Brain microvascular endothelial cell (primary cell): ENCODE measurements around the gene STRADB.
A peak's percentile ranks its signal among the peaks of the same experiment; 100 is the strongest.

Experiments
- DNase-seq: peaks from one replicate; pipeline ENCODE4 v3.0.0-alpha.2; 2020
- H3K27ac ChIP-seq: fragments of 250-450 bp; sonication (Bioruptor Pico); 2 replicates; pipeline ENCODE4 v1.5.1; 2020; ENCODE audit warnings: mild to moderate bottlenecking, moderate library complexity
- H3K27me3 ChIP-seq: fragments of 250-450 bp; sonication (Bioruptor Pico); replicated peaks from 2 replicates; pipeline ENCODE4 v1.5.1; 2020; ENCODE audit warnings: mild to moderate bottlenecking
- H3K36me3 ChIP-seq: fragments of 250-450 bp; sonication (Bioruptor Pico); replicated peaks from 2 replicates; pipeline ENCODE4 v1.5.1; 2020; ENCODE audit warnings: mild to moderate bottlenecking
- H3K4me3 ChIP-seq: 2 replicates; pipeline ENCODE4 v1.5.1; 2011; ENCODE audit warnings: low read depth, mild to moderate bottlenecking, control low read depth, low read length, moderate library complexity
- CTCF ChIP-seq: IDR thresholded peaks from 2 replicates; pipeline ENCODE4 v1.5.1; 2011; ENCODE audit warnings: low read depth, mild to moderate bottlenecking, moderate library complexity, low read length, control low read depth, inconsistent platforms; ENCODE audit errors: missing control alignments
- in situ Hi-C: cut with HindIII; loops from 2 replicates; pipeline ENCODE4 v1.10.0; 2017; ENCODE audit warnings: low sequenced_read_pairs, low pct_ligation_motif_present

Gene STRADB

GRCh38 chr2:201452922-201453643 lies 1.5 kb downstream of the STRADB start:
- TF ChIP-seq CTCF = no peak
- in situ Hi-C loops = no loop called here
- H3K4me3 ChIP-seq = peak overlapping the region; percentile 90
- DNase-seq = no peak
- H3K27me3 ChIP-seq = no peaks in the 10 kb centered on the region
- H3K27ac ChIP-seq = no peak overlapping the region
- no peaks in the 10 kb centered on the region for H3K36me3 ChIP-seq

- Histone ChIP-seq H3K27ac (no peak overlapping the region), H3K4me3 (no peak overlapping the region), H3K36me3 (peaks cover 22% of the 10 kb centered on the region), H3K27me3 (no peaks in the 10 kb centered on the region)
- in situ Hi-C loops = no loop called here
- no peak for TF ChIP-seq CTCF
- no peak for DNase-seq
Observed at GRCh38 chr2:201458381-201458780, 6.8 kb downstream of the STRADB start.

- Histone ChIP-seq H3K36me3 (peaks cover 29% of the 10 kb centered on the region), H3K4me3 (no peak overlapping the region), H3K27me3 (no peaks in the 10 kb centered on the region), H3K27ac (no peak overlapping the region)
- DNase-seq = no peak
- TF ChIP-seq CTCF = no peak
- in situ Hi-C loops = no loop called here
Observed at GRCh38 chr2:201460532-201460931, 9.0 kb downstream of the STRADB start.

GRCh38 chr2:201464547-201464946 lies 13.0 kb downstream of the STRADB start:
- no peak overlapping the region for H3K27ac ChIP-seq
- TF ChIP-seq CTCF = no peak
- in situ Hi-C loops = no loop called here
- no peaks in the 10 kb centered on the region for H3K27me3 ChIP-seq
- no peak for DNase-seq
- H3K4me3 ChIP-seq = no peak overlapping the region
- H3K36me3 ChIP-seq = peaks cover 20% of the 10 kb centered on the region

GRCh38 chr2:201465524-201465971 lies 14.0 kb downstream of the STRADB start:
- H3K4me3 ChIP-seq = no peak overlapping the region
- in situ Hi-C loops = no loop called here
- H3K27ac ChIP-seq = peak overlapping the region; percentile 72
- no peaks in the 10 kb centered on the region for H3K27me3 ChIP-seq
- DNase-seq = peak; percentile 11
- TF ChIP-seq CTCF = no peak
- peaks cover 20% of the 10 kb centered on the region for H3K36me3 ChIP-seq
